Measurements from ENCODE around the gene INSR. TPM values are rescaled to one million over a fixed set of nuclear protein-coding genes. Genes with fewer than 3 reads are reported as not detected.
A peak's percentile ranks its signal among the peaks of the same experiment; 100 is the strongest.

Gene INSR
- total RNA-seq, 1 donor from 2014 or later, result 23.9 TPM

DNA sequence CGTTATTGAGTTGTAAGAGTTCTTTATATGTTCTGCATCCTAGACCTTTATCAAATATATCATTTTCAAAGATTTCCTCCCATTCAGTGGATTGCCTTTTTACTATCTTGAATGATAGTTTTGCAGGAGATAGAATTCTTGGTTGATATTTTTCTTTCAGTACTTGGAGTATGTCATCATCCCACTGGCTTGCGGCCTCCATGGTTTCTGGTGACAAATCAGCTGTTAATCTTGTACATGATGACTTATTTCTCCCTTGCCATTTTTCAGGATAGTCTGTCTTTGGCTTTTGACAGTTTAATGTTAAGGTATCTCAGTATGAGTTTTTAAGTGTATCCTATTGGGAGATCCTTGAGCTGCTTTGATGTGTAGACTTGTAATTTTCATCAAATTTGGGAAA lies 216.2 kb downstream of the INSR start:
- no peak overlapping the region for H3K4me3 Mint-ChIP-seq (ENCODE audit: unreplicated experiment)
- H3K4me1 Mint-ChIP-seq (ENCODE audit: low read depth, unreplicated experiment), result no peaks in the 10 kb centered on the region
- TF ChIP-seq, protein P1, sequence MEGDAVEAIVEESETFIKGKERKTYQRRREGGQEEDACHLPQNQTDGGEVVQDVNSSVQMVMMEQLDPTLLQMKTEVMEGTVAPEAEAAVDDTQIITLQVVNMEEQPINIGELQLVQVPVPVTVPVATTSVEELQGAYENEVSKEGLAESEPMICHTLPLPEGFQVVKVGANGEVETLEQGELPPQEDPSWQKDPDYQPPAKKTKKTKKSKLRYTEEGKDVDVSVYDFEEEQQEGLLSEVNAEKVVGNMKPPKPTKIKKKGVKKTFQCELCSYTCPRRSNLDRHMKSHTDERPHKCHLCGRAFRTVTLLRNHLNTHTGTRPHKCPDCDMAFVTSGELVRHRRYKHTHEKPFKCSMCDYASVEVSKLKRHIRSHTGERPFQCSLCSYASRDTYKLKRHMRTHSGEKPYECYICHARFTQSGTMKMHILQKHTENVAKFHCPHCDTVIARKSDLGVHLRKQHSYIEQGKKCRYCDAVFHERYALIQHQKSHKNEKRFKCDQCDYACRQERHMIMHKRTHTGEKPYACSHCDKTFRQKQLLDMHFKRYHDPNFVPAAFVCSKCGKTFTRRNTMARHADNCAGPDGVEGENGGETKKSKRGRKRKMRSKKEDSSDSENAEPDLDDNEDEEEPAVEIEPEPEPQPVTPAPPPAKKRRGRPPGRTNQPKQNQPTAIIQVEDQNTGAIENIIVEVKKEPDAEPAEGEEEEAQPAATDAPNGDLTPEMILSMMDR (IDR thresholded peaks at IDR 0.05; ENCODE audit: partially characterized antibody, unreplicated experiment), result no peak
- no peak for DNase-seq
- H3K27ac Mint-ChIP-seq (ENCODE audit: unreplicated experiment), result no peak overlapping the region
- H3K9me3 Mint-ChIP-seq (ENCODE audit: unreplicated experiment), result peaks cover 23% of the 10 kb centered on the region
- H3K36me3 Mint-ChIP-seq (ENCODE audit: unreplicated experiment), result peaks cover 68% of the 10 kb centered on the region
- peaks cover 3% of the 10 kb centered on the region for H3K27me3 Mint-ChIP-seq (ENCODE audit: unreplicated experiment)

DNA sequence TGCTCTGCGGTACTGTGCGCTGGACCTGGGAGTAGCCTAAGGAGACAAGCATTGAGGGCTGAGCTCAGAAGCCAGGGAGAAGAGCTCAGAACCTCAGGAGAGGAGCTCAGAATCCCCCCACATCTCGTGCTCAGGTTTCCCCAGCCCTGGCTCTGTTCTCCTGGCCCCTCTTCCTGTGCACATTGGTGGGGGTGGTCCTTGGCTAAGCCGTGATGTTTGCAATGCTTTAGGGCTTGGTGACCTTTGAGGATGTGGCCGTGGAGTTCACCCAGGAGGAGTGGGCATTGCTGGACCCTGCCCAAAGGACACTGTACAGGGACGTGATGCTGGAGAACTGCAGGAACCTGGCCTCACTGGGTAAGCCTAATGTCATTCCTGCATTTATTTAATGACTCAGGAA lies 218.1 kb downstream of the INSR start:
- DNase-seq, result no peak
- Mint-ChIP-seq H3K9me3 (ENCODE audit: unreplicated experiment) (peaks cover 15% of the 10 kb centered on the region), H3K36me3 (ENCODE audit: unreplicated experiment) (peaks cover 56% of the 10 kb centered on the region), H3K4me3 (ENCODE audit: unreplicated experiment) (no peak overlapping the region), H3K27me3 (ENCODE audit: unreplicated experiment) (peaks cover 2% of the 10 kb centered on the region), H3K27ac (ENCODE audit: unreplicated experiment) (no peak overlapping the region), H3K4me1 (ENCODE audit: low read depth, unreplicated experiment) (no peaks in the 10 kb centered on the region)
- TF ChIP-seq, protein P1 (IDR thresholded peaks at IDR 0.05; ENCODE audit: partially characterized antibody, unreplicated experiment), result no peak

DNA sequence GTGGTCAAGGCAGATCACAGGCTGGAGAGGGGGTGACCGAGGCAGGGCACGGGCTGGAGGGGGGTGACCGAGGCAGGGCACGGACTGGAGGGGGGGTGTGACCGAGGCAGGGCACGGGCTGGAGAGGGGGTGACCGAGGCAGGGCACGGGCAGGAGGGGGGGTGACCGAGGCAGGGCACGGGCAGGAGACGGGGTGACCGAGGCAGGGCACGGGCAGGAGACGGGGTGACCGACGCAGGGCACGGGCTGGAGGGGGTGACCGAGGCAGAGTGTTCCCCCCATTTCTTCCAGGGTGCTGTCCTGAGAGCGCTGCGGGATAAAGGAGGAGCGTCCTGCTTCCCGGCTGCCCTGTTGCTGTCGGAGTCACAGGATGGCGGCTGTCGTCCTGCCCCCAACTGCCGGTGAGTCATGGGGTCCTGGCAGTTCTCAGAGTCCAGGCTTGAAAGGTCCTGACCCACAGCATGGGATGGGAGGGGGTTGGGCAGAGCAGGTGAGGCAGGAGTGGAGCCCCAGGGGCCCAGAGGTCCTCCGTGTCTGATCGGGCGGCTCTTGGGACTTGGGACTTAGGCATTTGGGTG lies 219.4 kb downstream of the INSR start:
- peaks cover 2% of the 10 kb centered on the region for H3K27me3 Mint-ChIP-seq (ENCODE audit: unreplicated experiment)
- H3K36me3 Mint-ChIP-seq (ENCODE audit: unreplicated experiment), result peaks cover 45% of the 10 kb centered on the region
- TF ChIP-seq, protein P1 (IDR thresholded peaks at IDR 0.05; ENCODE audit: partially characterized antibody, unreplicated experiment), result no peak
- peaks cover 11% of the 10 kb centered on the region for H3K9me3 Mint-ChIP-seq (ENCODE audit: unreplicated experiment)
- H3K27ac Mint-ChIP-seq (ENCODE audit: unreplicated experiment), result no peak overlapping the region
- DNase-seq, result no peak
- no peak overlapping the region for H3K4me3 Mint-ChIP-seq (ENCODE audit: unreplicated experiment)
- H3K4me1 Mint-ChIP-seq (ENCODE audit: low read depth, unreplicated experiment), result no peaks in the 10 kb centered on the region

DNA sequence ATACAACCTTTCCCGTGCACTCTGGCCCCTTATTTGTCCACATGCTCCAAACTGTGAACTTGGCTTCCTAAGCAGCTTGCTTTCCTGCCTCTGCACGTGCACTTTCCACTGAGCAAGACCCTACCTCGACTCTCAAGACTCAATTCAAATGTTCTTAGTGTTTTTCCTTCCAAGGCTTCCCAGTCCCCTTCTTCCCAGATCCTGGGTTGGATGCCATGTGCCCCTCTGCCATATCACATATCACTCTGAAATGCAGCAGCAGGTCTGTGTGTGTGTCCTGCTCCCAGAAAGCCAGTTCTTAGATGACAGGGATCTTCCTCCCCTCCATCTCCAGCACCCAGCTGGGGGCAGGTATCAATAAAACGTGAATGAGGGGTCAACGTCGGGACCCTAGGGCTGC lies 221.7 kb downstream of the INSR start:
- Mint-ChIP-seq H3K9me3 (ENCODE audit: unreplicated experiment) (peaks cover 5% of the 10 kb centered on the region), H3K4me1 (ENCODE audit: low read depth, unreplicated experiment) (no peaks in the 10 kb centered on the region), H3K27me3 (ENCODE audit: unreplicated experiment) (peaks cover 2% of the 10 kb centered on the region), H3K36me3 (ENCODE audit: unreplicated experiment) (peaks cover 29% of the 10 kb centered on the region), H3K27ac (ENCODE audit: unreplicated experiment) (no peak overlapping the region), H3K4me3 (ENCODE audit: unreplicated experiment) (peak overlapping the region; percentile 8)
- TF ChIP-seq, protein P1 (IDR thresholded peaks at IDR 0.05; ENCODE audit: partially characterized antibody, unreplicated experiment), result no peak
- DNase-seq, result no peak

DNA sequence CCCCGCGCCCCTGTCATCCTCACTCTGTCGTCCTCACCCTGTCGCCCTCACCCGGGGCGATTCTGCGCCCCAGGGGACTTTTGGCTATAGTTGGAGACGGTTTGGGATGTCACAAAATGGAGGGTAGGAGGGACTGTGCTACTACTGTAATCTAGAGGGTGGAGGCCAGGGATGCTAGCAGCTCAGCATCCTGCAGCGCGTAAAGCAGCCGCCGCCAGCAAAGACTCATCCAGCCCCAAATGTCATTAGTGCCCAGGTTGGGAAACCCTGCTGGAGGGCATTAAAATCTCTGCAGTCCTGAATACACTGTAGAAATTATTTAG lies 224.3 kb downstream of the INSR start:
- Mint-ChIP-seq H3K27ac (ENCODE audit: unreplicated experiment) (peak overlapping the region; percentile 38), H3K9me3 (ENCODE audit: unreplicated experiment) (peaks cover 5% of the 10 kb centered on the region), H3K27me3 (ENCODE audit: unreplicated experiment) (peaks cover 2% of the 10 kb centered on the region), H3K4me1 (ENCODE audit: low read depth, unreplicated experiment) (no peaks in the 10 kb centered on the region), H3K4me3 (ENCODE audit: unreplicated experiment) (peak overlapping the region; percentile 96), H3K36me3 (ENCODE audit: unreplicated experiment) (peaks cover 11% of the 10 kb centered on the region)
- no peak for DNase-seq
- TF ChIP-seq, protein P1 (IDR thresholded peaks at IDR 0.05; ENCODE audit: partially characterized antibody, unreplicated experiment), result no peak
